ENCODE measurements around the gene YWHAG.
"Not testable (repeated sequence)": the region's sequence is repeated elsewhere in the genome, so short reads cannot be mapped to it uniquely, and the experiment has no call there.

Gene YWHAG

DNA sequence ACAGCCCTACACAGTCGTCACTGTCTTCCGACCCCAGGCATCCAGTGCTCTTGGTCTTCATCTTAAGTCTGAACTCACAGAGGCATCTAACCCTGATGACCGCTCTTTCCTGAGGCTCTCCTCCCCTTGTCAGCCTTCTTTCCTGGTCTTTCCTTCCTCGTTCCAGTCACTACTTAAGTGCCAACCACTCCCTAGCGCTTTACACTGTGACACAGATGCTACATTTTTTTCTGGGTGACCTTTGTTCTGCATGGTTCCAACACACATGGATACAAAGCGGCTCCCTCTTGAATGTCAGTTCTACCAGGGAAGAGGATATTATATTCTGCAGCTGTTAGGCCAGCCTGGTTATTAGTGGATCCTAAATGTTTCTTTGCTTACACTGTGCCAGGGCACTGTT, 12.7 kb downstream of the YWHAG start:
- no peak for FAIRE-seq

DNA sequence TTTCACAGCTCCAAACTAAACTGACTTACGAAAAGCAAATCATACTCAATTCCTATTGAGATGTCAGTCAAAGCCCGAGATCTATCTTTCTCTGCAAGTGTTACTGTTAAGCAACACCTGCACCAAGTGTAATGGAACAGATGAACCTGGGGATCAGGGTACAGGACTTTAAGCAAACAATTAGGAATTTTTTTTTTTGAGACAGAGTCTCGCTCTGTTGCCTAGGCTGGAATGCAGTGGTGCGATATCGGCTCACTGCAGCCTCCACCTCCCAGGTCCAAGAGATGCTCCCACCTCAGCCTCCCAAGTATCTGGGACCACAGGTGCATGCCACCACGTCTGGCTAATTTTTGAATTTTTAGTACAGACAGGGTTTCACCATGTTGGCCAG, 14.9 kb downstream of the YWHAG start:
- FAIRE-seq = no peak

DNA sequence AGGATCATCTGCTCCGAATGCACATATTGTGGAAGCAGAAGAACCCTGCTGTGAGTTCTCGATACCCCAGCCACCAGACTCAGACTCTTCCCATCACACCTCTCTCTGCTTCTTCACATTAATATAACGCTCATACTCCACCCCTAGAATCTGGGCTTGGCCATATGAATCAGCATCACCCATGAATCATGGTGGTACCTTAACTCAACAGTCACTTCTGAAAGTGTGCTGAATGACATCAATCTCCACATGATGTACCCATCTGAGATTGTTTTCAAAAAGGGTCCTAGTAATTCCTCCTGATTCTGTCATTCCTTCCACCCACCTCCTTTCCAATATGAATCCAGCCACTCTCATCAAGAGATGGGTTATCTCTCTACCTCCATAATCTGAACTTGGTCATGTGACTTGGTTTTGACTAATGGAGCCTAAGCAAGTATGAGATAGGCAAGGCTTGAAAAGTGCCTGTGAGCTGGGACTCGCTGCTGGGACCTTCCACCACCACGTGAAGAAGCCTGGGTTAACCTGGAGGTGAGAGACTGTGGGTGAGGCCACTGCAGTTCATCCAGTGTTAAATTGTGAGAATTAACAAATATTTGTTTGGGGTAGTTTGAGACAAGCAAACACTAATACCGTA, 15.4 kb downstream of the YWHAG start:
- FAIRE-seq = no peak

DNA sequence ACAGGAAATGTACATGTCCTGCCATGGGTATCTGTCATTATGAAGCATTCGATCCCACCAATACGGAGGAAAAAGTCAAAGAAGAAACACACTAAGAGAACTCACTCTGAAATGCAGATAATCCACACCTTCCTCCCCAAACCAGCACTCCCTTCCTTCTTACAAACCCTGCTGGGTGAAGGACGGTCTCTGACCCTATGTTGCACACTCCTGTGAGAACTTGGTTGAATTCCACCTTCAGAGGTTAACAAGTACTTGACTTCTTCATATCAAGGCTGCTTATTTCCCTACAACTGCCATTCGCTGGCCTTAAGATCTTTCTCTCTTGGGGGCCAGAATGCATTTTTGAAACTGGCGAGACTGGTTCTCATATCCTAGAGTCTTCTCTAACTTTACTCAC, 16.6 kb downstream of the YWHAG start:
- FAIRE-seq = no peak

DNA sequence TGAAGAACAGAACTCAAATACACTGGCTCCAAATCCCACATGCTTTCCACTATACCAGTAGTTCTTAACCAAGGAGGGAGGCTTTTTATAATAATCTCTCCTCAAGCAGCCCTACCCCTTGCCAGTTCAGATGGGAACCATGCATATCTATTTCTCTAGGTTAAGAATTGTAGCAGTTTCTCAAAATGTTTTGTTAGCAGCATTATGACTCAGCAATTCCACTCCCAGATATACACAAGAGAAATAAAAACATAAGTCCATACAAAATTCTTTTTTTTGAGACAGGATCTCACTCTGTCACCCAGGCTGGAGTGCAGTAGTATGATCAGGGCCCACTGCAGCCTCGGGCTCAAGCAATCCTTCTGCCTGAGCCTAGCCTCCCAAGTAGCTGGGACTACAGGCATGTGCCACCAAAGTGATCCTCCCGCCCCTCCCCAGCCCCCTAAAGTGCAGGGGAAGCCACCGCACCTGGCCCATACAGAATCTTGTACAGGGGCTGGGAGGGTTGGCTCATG, 18.1 kb downstream of the YWHAG start:
- FAIRE-seq = no peak

DNA sequence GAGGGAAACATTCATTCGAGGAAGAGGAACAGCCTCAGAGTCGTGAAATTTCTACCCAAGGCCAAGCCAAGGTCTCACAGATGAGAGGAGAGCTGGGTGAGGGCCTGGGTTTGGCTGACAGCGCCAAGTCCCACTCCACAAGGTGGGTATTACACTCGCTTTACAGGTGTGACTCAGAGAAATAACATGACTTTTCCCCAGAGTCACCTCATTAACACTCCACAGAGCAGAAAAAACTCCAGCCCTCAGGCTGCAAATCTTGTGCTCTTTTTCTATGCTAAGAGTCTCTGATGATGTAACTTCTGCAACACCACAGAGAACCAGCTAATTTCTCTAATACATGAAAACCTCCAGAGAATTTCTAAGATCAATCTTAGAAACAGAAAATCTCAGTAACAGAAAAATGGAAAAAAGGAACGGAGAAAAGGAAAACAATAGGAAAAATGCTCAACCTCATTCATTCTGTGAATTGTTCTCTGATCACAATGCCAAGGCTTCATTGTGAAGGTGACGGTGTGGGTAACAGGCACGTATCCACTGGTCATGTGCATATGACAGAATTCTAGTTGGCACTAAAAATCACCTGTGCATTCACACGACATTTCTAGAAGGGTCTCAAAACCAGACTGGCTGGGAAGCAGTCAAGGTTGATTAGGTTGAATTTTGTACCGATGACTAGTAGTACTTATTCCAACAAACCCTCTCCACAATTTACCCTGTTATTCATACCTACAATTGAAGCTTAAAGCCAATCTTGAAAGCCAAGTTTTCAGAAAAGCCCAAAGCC, 20.3 kb downstream of the YWHAG start:
- peak; percentile 75 for FAIRE-seq

DNA sequence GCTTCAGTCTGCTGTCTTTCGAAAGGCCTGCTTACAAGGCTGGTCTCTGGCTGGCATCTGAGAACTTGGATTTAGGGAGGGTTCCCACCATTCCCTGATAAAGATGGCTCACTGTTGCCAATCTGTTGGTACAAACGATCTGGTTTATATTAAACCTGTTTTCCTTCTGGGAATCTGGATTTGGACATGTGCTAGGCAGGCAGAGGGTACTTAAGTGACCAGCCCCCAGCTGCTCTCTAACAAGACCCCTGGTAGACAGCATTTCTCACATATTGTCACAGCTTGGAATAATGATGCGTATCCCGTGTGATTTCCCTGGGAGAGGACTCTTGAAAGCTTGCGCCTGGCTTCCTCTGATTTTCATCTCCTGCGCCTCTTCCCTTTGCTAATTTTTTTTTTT, 21.6 kb downstream of the YWHAG start:
- FAIRE-seq = no peak

DNA sequence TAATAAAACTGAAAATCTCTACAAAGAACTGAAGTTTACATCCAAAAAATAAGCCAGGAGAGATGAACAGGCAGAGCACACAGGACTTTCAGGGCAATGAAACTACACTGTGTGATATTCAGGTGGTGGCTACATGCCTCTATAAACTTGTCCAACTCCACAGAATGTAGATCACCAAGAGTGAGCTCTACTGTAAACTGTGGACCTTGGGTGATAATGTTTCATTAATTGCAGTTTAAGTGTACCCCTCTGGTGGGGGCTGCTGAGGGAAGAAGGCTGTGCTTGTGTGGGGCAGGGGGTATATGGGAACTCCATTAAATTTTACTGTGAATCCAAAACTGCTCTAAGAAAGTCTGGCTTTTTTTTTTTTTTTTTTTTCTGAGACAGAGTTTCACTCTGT, 22.7 kb downstream of the YWHAG start:
- no peak for FAIRE-seq

DNA sequence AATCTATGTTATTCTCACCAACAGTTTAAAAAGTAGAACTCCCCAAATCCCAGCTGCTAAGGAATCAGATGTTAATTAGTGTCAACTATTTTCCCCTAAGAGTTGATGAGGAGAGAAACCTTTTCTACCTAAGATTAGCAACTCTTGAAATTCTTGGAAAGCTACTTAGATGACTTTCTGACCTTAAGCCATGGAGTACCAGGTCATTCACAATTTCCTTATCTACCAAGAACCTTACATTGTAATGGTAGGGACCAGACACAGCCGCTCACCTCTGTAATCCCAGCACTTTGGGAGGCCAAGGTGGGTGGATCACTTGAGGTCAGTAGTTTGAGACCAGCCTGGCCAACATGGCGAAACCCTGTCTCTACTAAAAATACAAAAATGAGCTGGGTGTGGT, 23.4 kb downstream of the YWHAG start:
- FAIRE-seq = not testable (repeated sequence)

DNA sequence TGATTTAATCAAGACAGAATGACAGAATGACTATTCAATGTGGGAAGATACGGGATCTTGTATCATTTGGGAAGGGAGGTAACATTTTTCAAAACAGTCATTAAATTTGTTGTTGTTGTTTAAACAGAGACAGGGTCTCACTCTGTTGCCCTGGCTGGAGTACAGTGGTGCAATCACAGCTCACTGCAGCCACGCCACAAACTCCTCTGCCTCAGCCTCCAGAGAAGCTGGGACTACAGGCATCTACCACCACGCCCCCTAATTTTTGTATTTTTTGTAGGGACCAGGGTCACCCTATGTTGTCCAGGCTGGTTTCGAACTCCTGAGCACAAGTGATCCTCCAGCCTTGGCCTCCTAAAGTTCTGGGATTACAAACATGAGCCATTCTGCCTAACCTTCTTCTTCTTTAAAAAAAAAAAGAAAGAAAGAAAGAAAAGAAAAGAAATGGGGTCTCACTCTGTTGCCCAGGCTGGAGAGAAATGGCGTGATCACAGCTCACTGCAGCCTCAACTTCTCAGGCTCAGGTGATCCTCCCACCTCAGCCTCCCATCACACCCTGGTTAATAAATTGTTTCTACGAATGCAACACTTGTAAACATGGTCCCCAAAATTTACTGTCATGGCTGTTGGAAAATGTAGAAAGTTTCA, 24.3 kb downstream of the YWHAG start:
- no peak for FAIRE-seq

DNA sequence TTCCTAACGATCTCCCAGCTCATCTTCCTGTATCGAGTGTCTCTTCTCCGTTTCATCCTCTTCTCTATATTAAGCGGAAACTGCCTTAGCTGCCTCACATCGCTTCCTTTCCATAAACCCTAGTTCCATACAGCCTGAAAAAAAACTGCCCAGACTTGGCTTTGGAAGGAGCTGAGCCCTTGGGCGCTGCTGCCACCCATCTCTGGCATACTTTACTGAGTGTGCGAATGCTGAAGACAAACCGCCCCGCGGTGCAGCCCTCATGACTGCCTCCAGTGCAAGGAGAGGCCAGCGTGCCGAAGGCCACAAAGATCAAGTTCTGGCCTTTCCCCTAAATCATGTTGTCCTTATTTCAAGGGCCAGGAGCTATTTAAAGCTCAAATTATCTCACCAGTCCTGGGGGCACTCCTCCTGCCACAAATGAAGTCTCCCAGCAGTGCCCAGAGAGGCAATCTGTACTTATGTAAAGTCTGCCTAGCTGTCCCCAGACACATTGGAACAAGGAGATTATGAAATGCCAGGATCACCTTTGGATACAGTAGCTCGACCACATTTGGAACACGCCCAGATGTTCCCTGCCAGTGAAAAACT, 25.2 kb downstream of the YWHAG start:
- no peak for FAIRE-seq

DNA sequence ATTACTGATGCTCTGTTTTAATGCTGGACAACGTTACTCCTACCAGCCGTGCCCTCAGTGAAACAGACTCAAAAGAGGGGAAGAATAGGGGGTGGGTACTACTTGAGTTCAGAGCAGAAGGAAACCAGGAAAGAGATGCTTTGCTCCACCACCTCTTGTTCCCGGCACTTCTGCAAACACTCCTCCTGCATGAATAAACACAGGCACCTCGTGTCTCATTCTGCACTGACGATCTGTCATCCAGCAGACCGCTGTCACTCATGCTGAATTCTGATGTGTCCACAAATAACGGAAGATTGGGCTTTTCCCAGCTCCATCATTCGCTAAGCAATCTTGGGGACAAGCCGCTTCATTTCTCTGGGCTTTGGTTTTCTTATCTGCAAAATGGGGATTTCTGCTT, 26.7 kb downstream of the YWHAG start:
- no peak for FAIRE-seq

DNA sequence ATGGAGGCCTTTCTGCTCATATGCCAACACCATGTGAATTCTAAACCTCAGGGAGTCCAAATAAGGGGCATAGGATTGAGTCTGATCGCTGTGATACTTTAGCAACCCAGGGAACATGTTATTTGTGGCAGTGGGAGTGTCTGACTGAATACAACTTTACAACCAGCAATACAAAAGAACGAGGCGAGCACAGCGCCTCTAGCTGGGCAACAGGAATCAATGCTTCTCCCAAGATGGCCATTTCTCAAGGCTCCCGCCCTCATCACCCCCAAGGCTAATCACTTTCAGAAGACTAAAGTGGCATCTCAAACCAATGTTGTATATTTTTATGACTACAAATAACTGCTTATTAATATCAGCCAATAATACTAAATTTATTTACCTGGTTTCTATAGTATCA, 28.1 kb downstream of the YWHAG start:
- no peak for FAIRE-seq

DNA sequence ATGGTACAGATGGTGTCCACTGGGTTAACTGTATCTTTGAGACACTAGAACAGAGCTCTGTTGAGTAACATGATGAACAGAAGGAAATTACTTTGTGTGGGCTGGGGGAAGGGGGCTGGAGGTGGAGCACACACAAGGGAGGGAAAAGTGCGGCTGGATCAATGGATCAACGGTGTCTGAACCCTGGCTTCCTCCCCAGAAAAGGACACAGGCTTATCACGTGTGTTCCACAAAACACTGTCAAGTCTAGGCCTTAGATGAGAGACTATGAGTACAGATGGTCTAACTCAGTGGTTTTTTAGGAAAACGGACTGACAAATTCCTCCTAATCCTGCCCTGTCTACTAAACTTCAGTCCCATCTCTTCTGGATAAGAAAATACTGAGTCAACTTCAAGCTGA, 28.5 kb downstream of the YWHAG start:
- no peak for FAIRE-seq

DNA sequence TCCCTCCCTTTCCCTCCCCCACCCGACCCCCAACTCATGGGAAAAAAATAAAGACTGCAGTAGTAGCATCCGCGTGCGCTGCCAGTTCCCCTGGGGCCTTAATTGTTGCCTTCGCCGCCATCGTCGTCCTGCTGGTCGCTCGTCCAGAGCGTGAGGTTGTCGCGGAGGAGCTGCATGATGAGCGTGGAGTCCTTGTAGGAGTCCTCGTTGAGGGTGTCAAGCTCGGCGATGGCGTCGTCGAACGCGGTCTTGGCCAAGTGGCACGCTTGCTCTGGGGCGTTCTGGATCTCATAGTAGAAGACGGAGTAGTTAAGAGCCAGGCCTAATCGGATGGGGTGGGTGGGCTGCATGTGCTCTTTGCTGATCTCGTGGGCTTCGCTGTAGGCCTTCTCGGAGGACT, 29.3 kb downstream of the YWHAG start:
- no peak for FAIRE-seq

DNA sequence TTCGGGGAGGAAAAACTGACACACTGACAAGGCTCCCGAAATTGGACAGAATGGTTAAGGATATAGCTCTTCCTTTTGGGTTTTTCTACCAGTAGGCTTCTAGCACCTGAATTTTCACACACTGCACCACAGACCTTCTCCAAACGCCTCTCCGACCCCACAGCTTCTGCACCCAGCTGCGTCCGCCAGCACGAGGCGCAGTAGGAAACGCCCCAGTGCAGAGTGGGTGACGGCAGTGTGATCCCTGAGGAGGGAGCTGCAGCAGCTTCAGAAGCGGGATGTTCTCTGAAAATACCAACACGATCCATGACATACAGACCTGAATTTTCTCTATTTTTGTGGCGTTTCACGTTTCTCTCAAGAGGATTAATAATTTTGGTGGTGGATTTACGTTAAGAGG, 30.4 kb downstream of the YWHAG start:
- FAIRE-seq = no peak

DNA sequence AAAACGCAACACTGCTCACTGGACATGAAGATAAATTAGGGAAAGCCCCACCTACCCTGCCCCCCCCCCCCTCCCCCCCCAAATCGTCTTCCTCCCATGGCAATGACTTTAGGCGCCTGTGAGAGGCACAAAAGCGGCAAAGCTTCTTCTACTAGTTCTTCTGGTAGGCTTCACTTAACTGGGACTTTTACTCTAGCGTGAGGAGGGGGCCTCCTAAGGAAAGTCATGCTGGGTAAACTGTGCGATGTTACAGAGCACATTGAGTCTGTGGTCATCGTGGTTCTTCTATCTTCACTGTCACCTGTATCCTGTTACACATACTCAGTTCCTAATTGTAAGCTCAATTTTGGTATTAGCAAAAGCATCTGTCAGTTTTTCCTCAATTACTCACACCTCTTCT, 31.2 kb downstream of the YWHAG start:
- FAIRE-seq = no peak

DNA sequence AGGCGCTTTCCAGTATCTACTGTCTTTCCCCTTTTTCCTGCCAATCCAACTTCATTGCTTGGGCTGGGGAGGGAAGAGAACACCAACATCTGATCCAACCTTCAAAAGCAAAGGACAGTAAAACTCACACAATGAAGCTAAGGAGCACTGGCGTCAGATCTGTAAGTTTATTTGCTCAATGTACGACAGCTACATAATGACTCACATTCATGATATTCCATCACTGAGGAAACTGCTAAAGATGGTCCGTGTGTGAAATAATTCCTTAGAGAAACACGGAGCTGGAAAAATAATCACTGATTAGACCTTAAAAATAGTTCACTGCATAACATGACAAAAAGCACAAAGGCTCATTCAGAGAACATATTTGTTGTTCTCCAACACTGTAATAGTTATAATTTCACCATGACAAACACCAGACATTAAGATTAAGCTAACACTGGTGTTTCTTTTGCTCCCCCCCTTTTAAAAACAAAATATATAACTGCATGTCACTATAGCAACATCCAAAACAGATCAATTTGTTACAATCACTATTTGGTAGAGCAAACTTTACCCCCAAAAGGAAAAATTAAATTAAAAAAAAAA, 32.1 kb downstream of the YWHAG start:
- no peak for FAIRE-seq

DNA sequence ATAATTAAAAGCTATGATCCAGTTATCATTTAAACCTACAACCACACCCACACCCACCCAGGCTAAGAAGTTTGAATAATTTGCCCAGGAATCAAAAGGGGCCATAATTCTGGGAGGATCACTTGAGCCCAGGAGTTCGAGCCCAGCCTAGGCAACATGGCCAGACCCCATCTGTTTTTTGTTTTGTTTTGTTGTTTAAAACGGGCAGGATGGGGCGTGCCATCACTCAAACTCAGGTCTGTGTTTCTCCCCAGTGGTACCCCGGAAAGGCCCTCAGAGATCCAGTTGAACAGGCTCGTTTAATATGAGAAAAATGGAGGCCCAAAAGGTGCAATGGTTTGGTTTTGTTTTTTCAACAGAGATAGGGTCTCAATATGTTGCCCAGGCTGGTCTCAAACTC, 33.0 kb downstream of the YWHAG start:
- no peak for FAIRE-seq

DNA sequence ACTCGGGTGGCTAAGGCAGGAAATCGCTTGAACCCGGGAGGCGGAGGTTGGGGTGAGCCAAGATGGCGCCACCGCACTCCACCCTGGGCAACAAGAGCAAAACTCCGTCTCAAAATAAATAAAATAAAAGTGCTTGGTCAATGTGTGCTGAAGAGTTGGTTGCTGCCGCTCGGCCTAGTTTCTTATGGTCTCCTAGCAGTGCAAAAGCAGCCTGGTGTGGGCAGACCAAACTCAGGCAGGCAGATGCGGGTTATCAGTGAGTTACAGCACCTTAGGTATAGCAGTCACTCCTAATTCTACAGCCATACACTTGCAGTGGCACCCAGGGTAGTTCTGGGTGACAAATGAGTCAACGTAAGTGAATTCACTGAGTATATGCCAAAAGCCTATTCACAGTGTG, 33.7 kb downstream of the YWHAG start:
- no peak for FAIRE-seq

DNA sequence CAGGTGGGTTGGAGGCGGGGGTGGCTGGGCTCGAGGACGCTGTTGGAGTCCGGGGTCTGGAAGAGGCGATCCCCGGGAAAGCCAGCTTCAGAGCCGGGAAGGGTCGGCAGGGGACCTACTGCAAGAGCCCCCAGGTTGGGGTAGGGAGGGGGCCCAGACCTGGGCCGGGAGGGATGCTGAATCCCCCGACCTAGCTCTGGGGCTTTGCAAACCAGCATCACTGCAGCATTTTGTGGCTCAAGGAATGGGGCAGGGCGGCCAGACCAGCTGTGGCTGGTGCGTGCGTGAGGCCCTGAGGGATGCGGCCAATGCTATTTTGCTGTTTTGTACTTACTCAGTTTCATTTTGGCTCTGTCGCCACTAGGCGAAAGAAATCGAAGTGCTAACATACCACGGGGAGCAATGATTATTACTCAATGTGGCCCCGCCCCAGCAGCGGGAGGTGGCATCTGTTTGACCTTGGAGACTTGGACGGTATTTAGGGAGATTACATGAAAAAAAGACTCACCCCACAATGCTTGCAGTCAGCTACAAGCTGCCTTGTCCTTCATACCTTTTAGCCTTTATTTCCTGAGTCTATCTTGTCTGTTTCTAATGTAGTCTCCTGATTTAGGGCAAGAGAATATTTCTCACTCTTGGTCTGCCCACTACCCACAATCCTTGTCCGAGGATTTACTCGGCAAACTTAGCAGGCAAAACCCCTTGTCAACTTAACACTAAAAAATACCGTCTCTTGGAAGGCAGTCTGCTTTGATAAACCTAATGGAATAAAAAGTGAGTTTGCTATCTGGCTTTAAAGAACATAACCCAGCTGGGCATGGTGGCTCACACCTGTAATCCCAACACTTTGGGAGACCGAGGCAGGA, 40.1 kb downstream of the YWHAG start:
- peak; percentile 89 for FAIRE-seq

DNA sequence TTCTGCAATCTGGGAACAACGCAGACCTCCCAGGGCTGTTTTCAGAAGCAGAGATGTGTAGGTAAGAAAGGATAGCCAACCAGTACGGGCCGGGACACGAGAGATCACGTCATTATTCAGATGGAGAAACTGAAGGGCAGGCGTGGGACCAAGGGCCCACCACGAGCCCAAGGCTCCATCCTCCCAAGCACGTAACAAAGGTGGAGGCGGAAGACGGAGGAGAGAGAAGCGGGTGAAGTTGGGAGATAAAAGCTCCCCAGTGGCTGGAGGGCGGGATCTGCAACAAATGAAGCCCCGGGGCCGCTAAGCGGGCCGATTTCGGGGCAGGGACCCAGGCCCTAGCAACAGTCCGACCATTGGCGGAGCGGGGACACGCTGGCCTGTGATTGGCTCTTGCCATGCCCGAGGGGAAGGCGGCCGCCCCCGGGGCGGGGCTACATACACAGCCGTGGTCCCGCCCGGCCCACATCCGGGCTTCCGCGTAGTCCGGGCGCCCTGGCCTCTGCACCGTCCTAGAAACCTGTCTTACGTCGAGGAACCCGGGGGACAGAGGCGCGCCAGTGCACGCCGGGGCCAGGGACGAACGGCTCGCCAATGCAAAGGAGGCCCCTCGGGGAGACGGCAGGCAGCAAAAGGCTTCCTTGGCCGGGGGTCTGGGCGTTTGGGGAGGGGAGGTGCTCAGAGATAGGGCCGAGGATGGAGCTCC, 40.9 kb downstream of the YWHAG start:
- peak; percentile 96 for FAIRE-seq
